ENCODE measurements around the gene CDC27. TPM values are rescaled to one million over a fixed set of nuclear protein-coding genes. Genes with fewer than 3 reads are reported as not detected.

Gene CDC27
- total and polyA plus RNA-seq, 2 donors (not counting 1 experiment from before 2014, with no cell fraction given): 106 to 137 TPM

- H3K4me3 ChIP-seq (replicated peaks in 1 of 4; ENCODE audit: control extremely low read depth in 1 of 4, insufficient read depth in 1 of 4, low read depth in 3 of 4, low read length in 4 of 4): no peak overlapping the region
- no peaks in the 10 kb centered on the region for H4K20me1 ChIP-seq (ENCODE audit: control insufficient read depth, extremely low read depth, insufficient read depth, low read length)
- TF ChIP-seq CTCF (conservative IDR thresholded peaks at IDR 0.05 in 1 of 2, IDR thresholded peaks at IDR 0.05 in 1 of 2; ENCODE audit: low read depth in 1 of 2, low read length in 2 of 2): no peak
- TF ChIP-seq EZH2 (IDR thresholded peaks at IDR 0.05; ENCODE audit: low read length, missing control alignments): no peak
- H3K27ac ChIP-seq (ENCODE audit: insufficient read depth, low read length): no peak overlapping the region
- H3K9me3 ChIP-seq (ENCODE audit: control insufficient read depth, insufficient read depth, low read depth, low read length): no peaks in the 10 kb centered on the region
- DNase-seq (ENCODE audit: low read depth in 2 of 2): peak in 1 of 2 donors; percentile 36
- H3K27me3 ChIP-seq (ENCODE audit: control insufficient read depth, insufficient read depth, low read length): peaks cover 2% of the 10 kb centered on the region
- H3K79me2 ChIP-seq (ENCODE audit: control insufficient read depth, insufficient read depth, low read length): no peaks in the 10 kb centered on the region
- H2AFZ ChIP-seq (ENCODE audit: low read length): no peak overlapping the region
- H3K9ac ChIP-seq (ENCODE audit: insufficient read depth, low read length): no peak overlapping the region
- H3K4me1 ChIP-seq (ENCODE audit: control insufficient read depth, extremely low read depth, insufficient read depth, low read length): peaks cover 9% of the 10 kb centered on the region
- no peak overlapping the region for H3K4me2 ChIP-seq (ENCODE audit: extremely low read depth, insufficient read depth, low read length)
- no peaks in the 10 kb centered on the region for H3K36me3 ChIP-seq (ENCODE audit: control insufficient read depth, insufficient read depth, low read length)
Observed at GRCh38 chr17:47210105-47210504, 21.0 kb upstream of the CDC27 start.

GRCh38 chr17:47209499-47209898, 20.4 kb upstream of the CDC27 start:
- Histone ChIP-seq H2AFZ (ENCODE audit: low read length) (no peak overlapping the region), H3K4me3 (replicated peaks in 1 of 4; ENCODE audit: control extremely low read depth in 1 of 4, insufficient read depth in 1 of 4, low read depth in 3 of 4, low read length in 4 of 4) (no peak overlapping the region), H3K27me3 (ENCODE audit: control insufficient read depth, insufficient read depth, low read length) (peaks cover 2% of the 10 kb centered on the region), H3K4me1 (ENCODE audit: control insufficient read depth, extremely low read depth, insufficient read depth, low read length) (peaks cover 14% of the 10 kb centered on the region), H3K79me2 (ENCODE audit: control insufficient read depth, insufficient read depth, low read length) (no peaks in the 10 kb centered on the region), H3K4me2 (ENCODE audit: extremely low read depth, insufficient read depth, low read length) (no peak overlapping the region), H4K20me1 (ENCODE audit: control insufficient read depth, extremely low read depth, insufficient read depth, low read length) (no peaks in the 10 kb centered on the region), H3K9ac (ENCODE audit: insufficient read depth, low read length) (no peak overlapping the region), H3K9me3 (ENCODE audit: control insufficient read depth, insufficient read depth, low read depth, low read length) (no peaks in the 10 kb centered on the region), H3K27ac (ENCODE audit: insufficient read depth, low read length) (no peak overlapping the region), H3K36me3 (ENCODE audit: control insufficient read depth, insufficient read depth, low read length) (no peaks in the 10 kb centered on the region)
- DNase-seq (ENCODE audit: low read depth in 2 of 2): no peak
- no peak for TF ChIP-seq CTCF (conservative IDR thresholded peaks at IDR 0.05 in 1 of 2, IDR thresholded peaks at IDR 0.05 in 1 of 2; ENCODE audit: low read depth in 1 of 2, low read length in 2 of 2)
- no peak for TF ChIP-seq EZH2 (IDR thresholded peaks at IDR 0.05; ENCODE audit: low read length, missing control alignments)

- Histone ChIP-seq H3K4me2 (ENCODE audit: extremely low read depth, insufficient read depth, low read length) (no peak within 1 kb of the TSS), H3K27ac (ENCODE audit: insufficient read depth, low read length) (no peak within 1 kb of the TSS)
Observed at GRCh38 chr17:47208744-47209488, 19.8 kb upstream of the CDC27 start, which contains the start of gene MYL4. MYL4 (plus strand) TSS chr17:47209348; CDS start chr17:47209423, 75 bp downstream.

More at GRCh38 chr17:47208744-47209488, 19.8 kb upstream of the CDC27 start, which contains the start of gene MYL4:
- no peak within 1 kb of the TSS for H3K9ac ChIP-seq (ENCODE audit: insufficient read depth, low read length)
- peak in 1 of 2 donors; percentile 11 for DNase-seq (ENCODE audit: low read depth in 2 of 2)
- no peak within 1 kb of the TSS for H3K4me3 ChIP-seq (replicated peaks in 1 of 4; ENCODE audit: control extremely low read depth in 1 of 4, insufficient read depth in 1 of 4, low read depth in 3 of 4, low read length in 4 of 4)
- H3K36me3 ChIP-seq (ENCODE audit: control insufficient read depth, insufficient read depth, low read length): no peaks in the 10 kb centered on the region
- TF ChIP-seq CTCF (conservative IDR thresholded peaks at IDR 0.05 in 1 of 2, IDR thresholded peaks at IDR 0.05 in 1 of 2; ENCODE audit: low read depth in 1 of 2, low read length in 2 of 2): no peak
- no peak for TF ChIP-seq EZH2 (IDR thresholded peaks at IDR 0.05; ENCODE audit: low read length, missing control alignments)
- no peak within 1 kb of the TSS for H2AFZ ChIP-seq (ENCODE audit: low read length)
- no peaks in the 10 kb centered on the region for H3K79me2 ChIP-seq (ENCODE audit: control insufficient read depth, insufficient read depth, low read length)
- no peaks in the 10 kb centered on the region for H4K20me1 ChIP-seq (ENCODE audit: control insufficient read depth, extremely low read depth, insufficient read depth, low read length)
- H3K9me3 ChIP-seq (ENCODE audit: control insufficient read depth, insufficient read depth, low read depth, low read length): no peaks in the 10 kb centered on the region
- H3K4me1 ChIP-seq (ENCODE audit: control insufficient read depth, extremely low read depth, insufficient read depth, low read length): peaks cover 14% of the 10 kb centered on the region
- no peaks in the 10 kb centered on the region for H3K27me3 ChIP-seq (ENCODE audit: control insufficient read depth, insufficient read depth, low read length)
